ENCODE data around the gene VKORC1L1.
"Not testable (repeated sequence)": the region's sequence is repeated elsewhere in the genome, so short reads cannot be mapped to it uniquely, and the experiment has no call there.

Gene VKORC1L1

DNA sequence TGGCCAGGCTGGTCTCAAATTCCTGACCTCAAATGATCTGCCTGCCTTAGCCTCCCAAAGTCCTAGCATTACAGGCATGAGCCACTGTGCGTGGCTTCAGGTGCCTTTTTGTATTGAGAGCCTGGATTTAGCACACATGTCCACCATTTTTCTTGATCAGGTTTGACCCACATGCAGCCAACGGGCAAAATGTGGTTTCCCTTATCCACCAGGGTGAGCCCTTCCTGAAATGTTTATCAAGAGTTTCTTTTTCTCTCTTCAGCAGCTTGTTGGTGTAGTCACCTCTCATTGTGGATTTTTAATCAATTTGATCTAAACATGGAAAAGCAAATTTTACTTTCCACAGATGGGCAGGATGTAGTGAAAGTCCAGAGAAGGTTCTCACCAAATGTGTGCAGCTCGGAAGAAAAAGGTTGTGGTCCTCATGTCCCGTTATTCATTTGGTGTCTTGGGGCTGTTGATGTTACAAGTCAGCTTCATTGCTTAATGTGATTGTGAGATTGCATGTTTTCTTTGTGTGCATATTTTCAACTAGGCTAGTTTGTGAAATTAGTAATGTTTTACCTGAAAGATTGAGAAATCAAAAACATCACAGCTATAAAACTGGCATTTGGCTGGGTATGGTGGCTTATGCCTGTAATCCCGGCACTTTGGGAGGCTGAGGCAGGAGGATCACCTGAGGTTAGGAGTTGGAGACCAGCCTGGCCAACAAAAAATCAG lies 80.3 kb downstream of the VKORC1L1 start:
- Histone ChIP-seq H3K9ac (ENCODE audit: low read depth, low read length) (no peak overlapping the region), H3K9me3 (ENCODE audit: control insufficient read depth, insufficient read depth, low read length) (no peaks in the 10 kb centered on the region), H3K4me3 (ENCODE audit: low read depth, low read length) (no peak overlapping the region), H3K4me1 (ENCODE audit: control insufficient read depth, insufficient read depth, low read length) (no peaks in the 10 kb centered on the region), H3K36me3 (ENCODE audit: control insufficient read depth, insufficient read depth, low read length) (no peaks in the 10 kb centered on the region), H3K27me3 (ENCODE audit: control insufficient read depth, insufficient read depth, low read length) (no peaks in the 10 kb centered on the region)

DNA sequence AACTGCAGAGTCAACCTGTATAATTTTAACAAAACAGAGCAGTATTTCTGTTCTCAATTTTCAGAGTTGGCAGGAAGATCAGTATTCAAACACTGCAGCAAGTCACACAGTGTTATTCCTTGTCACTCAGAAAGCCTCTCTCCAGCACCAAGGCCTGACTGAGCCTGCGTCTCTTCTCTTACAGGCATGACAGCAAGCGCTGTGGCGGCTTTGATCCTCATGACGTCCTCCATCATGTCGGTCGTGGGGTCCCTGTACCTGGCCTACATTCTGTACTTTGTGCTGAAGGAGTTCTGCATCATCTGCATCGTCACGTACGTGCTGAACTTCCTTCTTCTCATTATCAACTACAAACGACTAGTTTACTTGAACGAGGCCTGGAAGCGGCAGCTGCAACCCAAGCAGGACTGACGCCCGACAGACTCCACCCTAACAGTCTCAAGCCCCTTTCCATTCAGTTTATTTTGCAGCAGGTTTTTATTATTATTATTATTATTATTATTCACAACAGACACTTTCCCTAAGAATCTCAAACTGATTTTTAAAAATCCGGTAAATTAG lies 81.1 kb downstream of the VKORC1L1 start:
- no peaks in the 10 kb centered on the region for H3K27me3 ChIP-seq (ENCODE audit: control insufficient read depth, insufficient read depth, low read length)
- H3K4me1 ChIP-seq (ENCODE audit: control insufficient read depth, insufficient read depth, low read length), result no peaks in the 10 kb centered on the region
- no peak overlapping the region for H3K4me3 ChIP-seq (ENCODE audit: low read depth, low read length)
- H3K36me3 ChIP-seq (ENCODE audit: control insufficient read depth, insufficient read depth, low read length), result no peaks in the 10 kb centered on the region
- no peak overlapping the region for H3K9ac ChIP-seq (ENCODE audit: low read depth, low read length)
- no peaks in the 10 kb centered on the region for H3K9me3 ChIP-seq (ENCODE audit: control insufficient read depth, insufficient read depth, low read length)

DNA sequence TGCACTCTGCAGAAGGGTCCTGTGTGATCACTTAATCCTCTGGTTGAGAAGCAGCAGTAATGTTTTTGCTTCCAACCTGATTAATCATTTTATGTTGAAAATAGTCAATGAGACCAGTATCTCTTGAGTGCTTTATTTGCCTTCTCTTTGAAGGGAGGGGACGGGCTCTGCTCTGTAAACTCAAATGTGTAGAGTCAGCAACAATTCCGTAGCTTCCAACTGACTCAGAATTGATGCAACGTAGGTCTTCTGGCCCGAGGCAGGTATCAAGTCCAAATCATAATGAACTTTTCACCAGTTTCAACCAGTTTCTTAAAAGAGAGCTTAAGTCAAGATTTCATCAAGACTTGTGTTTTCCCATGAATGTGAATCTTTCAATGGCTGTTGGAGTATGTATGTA lies 82.8 kb downstream of the VKORC1L1 start:
- no peak overlapping the region for H3K9ac ChIP-seq (ENCODE audit: low read depth, low read length)
- no peaks in the 10 kb centered on the region for H3K27me3 ChIP-seq (ENCODE audit: control insufficient read depth, insufficient read depth, low read length)
- H3K9me3 ChIP-seq (ENCODE audit: control insufficient read depth, insufficient read depth, low read length), result no peaks in the 10 kb centered on the region
- no peaks in the 10 kb centered on the region for H3K4me1 ChIP-seq (ENCODE audit: control insufficient read depth, insufficient read depth, low read length)
- peaks cover 6% of the 10 kb centered on the region for H3K36me3 ChIP-seq (ENCODE audit: control insufficient read depth, insufficient read depth, low read length)
- H3K4me3 ChIP-seq (ENCODE audit: low read depth, low read length), result no peak overlapping the region

DNA sequence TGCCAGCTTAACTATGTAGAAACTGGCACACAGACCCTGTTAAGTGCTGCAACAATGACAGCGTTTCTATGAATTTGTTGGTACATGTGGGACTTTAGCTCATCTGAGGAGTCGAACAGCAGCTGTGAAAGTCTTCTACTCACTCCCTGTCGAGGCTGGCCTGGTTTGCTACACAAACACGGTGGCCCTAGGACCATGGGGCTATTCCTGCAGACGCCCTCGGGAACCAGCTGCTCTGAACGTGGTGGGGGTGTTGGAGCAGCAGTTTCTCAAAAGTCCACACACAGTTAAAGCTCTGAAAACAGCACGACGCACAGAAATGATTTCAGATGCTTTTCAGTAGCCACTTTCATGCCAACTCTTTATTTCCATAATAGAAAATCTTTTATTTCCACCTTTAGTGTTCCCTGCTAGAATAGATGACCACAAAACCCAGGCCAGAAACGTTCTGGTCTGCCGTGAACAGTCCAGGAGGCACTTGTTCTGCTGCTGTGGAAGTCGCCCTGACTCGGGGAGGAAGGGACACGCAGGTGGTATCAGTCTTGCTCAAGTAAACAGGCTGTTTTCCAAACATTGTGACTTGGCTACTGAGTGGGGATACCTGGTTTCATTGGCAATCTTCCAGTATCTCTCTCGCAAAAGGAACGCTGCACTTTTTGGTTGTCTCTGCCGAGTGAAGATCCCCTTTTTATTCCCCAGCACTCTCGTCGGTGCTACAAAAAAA lies 87.6 kb downstream of the VKORC1L1 start:
- no peak overlapping the region for H3K9ac ChIP-seq (ENCODE audit: low read depth, low read length)
- peaks cover 35% of the 10 kb centered on the region for H3K36me3 ChIP-seq (ENCODE audit: control insufficient read depth, insufficient read depth, low read length)

DNA sequence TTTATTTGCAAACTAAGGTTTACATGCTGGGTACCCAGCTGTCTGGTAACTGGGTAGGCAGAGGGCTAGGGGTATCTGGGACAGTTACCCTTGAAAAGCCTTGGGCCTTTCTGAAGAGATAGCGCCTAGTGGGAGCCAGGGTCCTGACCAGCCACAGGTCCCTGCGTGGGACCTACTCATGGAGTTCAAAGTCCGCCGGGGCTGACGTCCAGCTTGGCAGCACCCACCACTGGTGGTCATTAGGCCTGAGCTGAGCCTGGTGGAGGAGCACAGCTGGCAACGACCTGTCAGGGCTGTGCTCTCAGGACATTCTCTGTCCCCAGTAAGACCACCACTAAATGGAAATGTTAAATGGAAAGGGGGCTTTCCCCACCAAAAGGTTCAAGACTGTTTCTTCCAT lies 89.2 kb downstream of the VKORC1L1 start:
- no peaks in the 10 kb centered on the region for H3K9me3 ChIP-seq (ENCODE audit: control insufficient read depth, insufficient read depth, low read length)
- no peaks in the 10 kb centered on the region for H3K27me3 ChIP-seq (ENCODE audit: control insufficient read depth, insufficient read depth, low read length)
- no peaks in the 10 kb centered on the region for H3K4me1 ChIP-seq (ENCODE audit: control insufficient read depth, insufficient read depth, low read length)
- no peak overlapping the region for H3K9ac ChIP-seq (ENCODE audit: low read depth, low read length)
- no peak overlapping the region for H3K4me3 ChIP-seq (ENCODE audit: low read depth, low read length)
- peaks cover 42% of the 10 kb centered on the region for H3K36me3 ChIP-seq (ENCODE audit: control insufficient read depth, insufficient read depth, low read length)

More for the DNA sequence above, 87.6 kb downstream of the VKORC1L1 start:
- Histone ChIP-seq H3K9me3 (ENCODE audit: control insufficient read depth, insufficient read depth, low read length) (no peaks in the 10 kb centered on the region), H3K4me1 (ENCODE audit: control insufficient read depth, insufficient read depth, low read length) (no peaks in the 10 kb centered on the region), H3K27me3 (ENCODE audit: control insufficient read depth, insufficient read depth, low read length) (no peaks in the 10 kb centered on the region), H3K4me3 (ENCODE audit: low read depth, low read length) (no peak overlapping the region)

DNA sequence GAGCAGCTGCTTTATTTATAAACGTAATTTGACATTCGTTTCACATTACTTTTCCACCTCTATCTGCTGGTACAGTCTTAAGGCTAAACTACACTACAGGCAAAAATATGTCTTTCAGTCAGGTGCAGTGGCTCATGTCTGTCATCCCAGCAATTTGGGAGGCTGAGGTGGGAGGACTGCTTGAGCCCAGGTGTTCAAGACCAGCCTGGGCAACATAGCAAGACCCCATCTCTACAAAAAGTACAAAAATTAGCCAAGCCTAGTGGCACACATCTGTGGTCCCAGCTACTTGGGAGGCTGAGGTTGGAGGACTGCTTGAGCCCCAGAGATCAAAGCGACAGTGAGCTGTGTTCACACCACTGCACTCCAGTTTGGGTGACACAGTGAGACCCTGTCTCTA lies 91.8 kb downstream of the VKORC1L1 start:
- peaks cover 49% of the 10 kb centered on the region for H3K36me3 ChIP-seq (ENCODE audit: control insufficient read depth, insufficient read depth, low read length)
- not testable (repeated sequence) for H3K27me3 ChIP-seq (ENCODE audit: control insufficient read depth, insufficient read depth, low read length); H3K4me3 ChIP-seq (ENCODE audit: low read depth, low read length); H3K9ac ChIP-seq (ENCODE audit: low read depth, low read length); H3K4me1 ChIP-seq (ENCODE audit: control insufficient read depth, insufficient read depth, low read length); H3K9me3 ChIP-seq (ENCODE audit: control insufficient read depth, insufficient read depth, low read length)

DNA sequence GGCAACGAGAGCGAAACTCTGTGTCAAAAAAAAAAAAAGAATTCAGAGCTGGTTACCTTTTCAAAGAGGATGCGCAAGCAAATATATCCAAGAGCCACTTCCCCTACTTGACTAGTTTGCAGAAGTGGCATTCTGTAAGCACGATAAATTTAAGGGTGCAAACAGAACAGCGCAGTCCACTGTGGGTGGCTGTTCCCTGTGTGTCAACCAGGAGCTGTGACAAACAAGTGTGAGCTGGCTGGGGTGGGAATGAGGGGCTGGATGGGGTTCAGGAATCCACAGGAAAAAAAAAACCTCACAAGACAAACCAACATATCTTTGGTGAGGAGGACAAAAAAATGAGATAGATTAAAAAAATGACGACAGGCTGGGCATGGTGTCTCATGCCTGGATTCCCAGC lies 93.3 kb downstream of the VKORC1L1 start:
- no peaks in the 10 kb centered on the region for H3K4me1 ChIP-seq (ENCODE audit: control insufficient read depth, insufficient read depth, low read length)
- no peak overlapping the region for H3K4me3 ChIP-seq (ENCODE audit: low read depth, low read length)
- no peak overlapping the region for H3K9ac ChIP-seq (ENCODE audit: low read depth, low read length)
- peaks cover 46% of the 10 kb centered on the region for H3K36me3 ChIP-seq (ENCODE audit: control insufficient read depth, insufficient read depth, low read length)
- no peaks in the 10 kb centered on the region for H3K27me3 ChIP-seq (ENCODE audit: control insufficient read depth, insufficient read depth, low read length)
- H3K9me3 ChIP-seq (ENCODE audit: control insufficient read depth, insufficient read depth, low read length), result no peaks in the 10 kb centered on the region

DNA sequence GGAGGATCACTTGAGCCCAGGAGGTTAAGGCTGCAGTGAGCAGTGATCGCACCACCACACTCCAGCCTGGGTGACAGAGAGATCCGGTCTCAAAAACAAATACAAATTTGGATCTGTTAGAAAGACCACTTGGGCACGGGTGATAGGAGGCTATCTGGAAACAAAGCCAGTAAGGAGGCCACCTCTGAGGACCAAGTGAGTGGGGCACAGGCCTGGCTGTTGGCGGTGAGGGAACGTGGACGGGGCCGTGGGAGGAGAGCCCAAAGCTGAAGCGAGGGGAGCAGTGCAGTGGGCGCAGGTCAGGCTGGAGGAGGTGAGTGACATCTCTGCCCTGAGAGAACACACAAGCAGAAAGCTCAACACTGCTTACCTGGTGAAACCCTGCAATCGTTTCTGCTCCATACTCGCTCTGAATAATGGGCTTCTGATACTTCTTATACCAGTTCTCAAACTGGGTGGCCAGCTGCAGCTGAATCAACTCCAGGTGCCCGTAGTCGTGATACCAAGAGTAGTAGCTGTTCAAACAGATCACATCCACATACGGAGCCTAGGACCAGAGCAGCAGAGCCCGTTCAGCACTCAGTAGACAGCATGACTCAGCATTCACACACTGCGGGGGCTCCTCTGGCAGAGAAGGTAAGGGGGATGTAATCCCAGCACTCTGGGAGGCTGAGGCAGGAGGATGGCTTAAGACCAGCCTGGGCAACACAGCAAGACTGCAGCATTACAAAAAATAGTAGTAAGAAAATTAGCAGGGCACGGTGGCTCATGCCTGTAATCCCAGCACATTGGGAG lies 94.7 kb downstream of the VKORC1L1 start:
- H3K36me3 ChIP-seq (ENCODE audit: control insufficient read depth, insufficient read depth, low read length), result peaks cover 44% of the 10 kb centered on the region
- no peak overlapping the region for H3K9ac ChIP-seq (ENCODE audit: low read depth, low read length)
- H3K27me3 ChIP-seq (ENCODE audit: control insufficient read depth, insufficient read depth, low read length), result no peaks in the 10 kb centered on the region
- H3K4me3 ChIP-seq (ENCODE audit: low read depth, low read length), result no peak overlapping the region
- no peaks in the 10 kb centered on the region for H3K4me1 ChIP-seq (ENCODE audit: control insufficient read depth, insufficient read depth, low read length)
- H3K9me3 ChIP-seq (ENCODE audit: control insufficient read depth, insufficient read depth, low read length), result no peaks in the 10 kb centered on the region

DNA sequence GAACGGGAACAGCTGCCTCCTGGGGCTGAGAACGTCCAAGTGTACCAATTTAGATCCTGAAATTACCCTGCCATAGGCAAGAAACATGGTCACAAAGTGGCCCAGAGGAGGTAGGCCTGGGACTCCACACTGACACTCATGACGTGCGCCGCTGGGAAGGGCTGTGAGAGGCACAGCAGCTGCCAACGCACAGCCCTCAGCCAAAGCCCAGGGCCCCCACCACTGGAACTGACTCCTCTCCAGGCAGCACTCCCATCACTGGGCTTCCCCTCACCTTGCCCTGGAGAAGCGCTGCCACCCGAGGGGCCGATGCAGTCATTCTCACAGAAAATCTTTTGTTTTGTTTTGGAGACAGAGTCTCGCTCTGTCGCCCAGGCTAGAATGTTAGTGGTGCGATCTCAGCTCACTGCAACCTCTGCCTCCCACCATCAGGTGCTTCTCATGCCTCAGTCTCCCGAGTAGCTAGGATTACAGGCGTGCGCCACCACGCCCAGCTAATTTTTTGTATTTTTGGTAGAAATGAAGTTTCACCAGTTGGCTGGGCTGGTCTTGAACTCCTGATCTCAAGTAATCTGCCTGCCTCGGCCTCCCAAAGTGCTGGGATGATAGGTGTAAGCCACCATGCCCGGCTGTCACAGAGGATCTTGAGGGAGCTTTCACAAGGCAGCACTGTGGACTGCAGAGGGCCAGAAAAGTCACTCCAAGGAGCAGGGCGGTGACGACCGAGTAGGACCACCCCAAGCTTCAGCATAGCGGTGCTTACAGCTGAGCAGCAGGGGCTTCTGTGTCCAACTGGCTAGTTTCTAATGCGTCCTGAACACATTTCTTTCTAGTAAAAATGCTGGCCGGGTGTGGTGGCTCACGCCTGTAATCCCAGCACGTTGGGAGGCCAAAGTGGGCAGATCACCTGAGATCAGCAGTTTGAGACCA lies 95.6 kb downstream of the VKORC1L1 start:
- no peak overlapping the region for H3K9ac ChIP-seq (ENCODE audit: low read depth, low read length)
- H3K4me3 ChIP-seq (ENCODE audit: low read depth, low read length), result no peak overlapping the region
- no peaks in the 10 kb centered on the region for H3K27me3 ChIP-seq (ENCODE audit: control insufficient read depth, insufficient read depth, low read length)
- H3K9me3 ChIP-seq (ENCODE audit: control insufficient read depth, insufficient read depth, low read length), result no peaks in the 10 kb centered on the region
- peaks cover 42% of the 10 kb centered on the region for H3K36me3 ChIP-seq (ENCODE audit: control insufficient read depth, insufficient read depth, low read length)
- H3K4me1 ChIP-seq (ENCODE audit: control insufficient read depth, insufficient read depth, low read length), result no peaks in the 10 kb centered on the region

DNA sequence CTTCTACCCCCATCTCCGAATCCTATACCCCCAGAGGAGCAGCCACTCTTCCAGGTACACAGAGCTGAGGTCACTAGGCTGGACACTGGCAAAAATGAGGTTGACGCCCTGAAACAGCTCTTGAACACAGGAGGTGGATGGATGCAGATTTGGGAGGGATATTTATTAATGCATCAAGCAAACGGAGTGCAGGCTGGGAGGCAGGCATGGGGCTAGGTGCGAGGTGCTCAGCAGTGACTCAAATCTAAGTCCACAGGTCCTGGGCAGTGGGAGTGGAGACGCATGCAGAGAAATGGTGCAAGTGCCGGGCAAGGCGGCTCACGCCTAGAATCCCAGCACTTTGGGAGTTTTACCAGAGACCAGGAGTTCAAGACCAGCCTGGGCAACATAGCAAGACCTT lies 98.1 kb downstream of the VKORC1L1 start:
- peaks cover 43% of the 10 kb centered on the region for H3K36me3 ChIP-seq (ENCODE audit: control insufficient read depth, insufficient read depth, low read length)
- no peaks in the 10 kb centered on the region for H3K9me3 ChIP-seq (ENCODE audit: control insufficient read depth, insufficient read depth, low read length)
- H3K4me1 ChIP-seq (ENCODE audit: control insufficient read depth, insufficient read depth, low read length), result no peaks in the 10 kb centered on the region
- no peak overlapping the region for H3K4me3 ChIP-seq (ENCODE audit: low read depth, low read length)
- H3K27me3 ChIP-seq (ENCODE audit: control insufficient read depth, insufficient read depth, low read length), result no peaks in the 10 kb centered on the region
- H3K9ac ChIP-seq (ENCODE audit: low read depth, low read length), result no peak overlapping the region

DNA sequence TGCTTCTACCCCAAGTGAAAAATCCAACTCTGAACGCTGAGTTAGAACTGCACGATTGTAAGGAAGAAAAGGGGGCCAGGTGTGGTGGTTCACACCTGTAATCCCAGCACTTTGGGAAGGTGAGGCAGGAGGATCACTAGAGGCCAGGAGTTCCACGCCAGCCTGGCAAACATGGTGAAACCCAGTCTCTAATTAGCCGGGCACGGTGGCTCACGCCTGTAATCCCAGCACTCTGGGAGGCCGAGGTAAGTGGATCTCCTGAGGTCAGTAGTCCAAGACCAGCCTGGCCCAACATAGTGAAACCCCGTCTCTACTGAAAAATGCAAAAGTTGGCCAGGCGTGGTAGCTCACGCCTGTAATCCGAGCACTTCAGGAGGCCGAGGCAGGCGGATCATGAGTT lies 100.1 kb downstream of the VKORC1L1 start:
- Histone ChIP-seq H3K27me3 (ENCODE audit: control insufficient read depth, insufficient read depth, low read length) (no peaks in the 10 kb centered on the region), H3K4me1 (ENCODE audit: control insufficient read depth, insufficient read depth, low read length) (no peaks in the 10 kb centered on the region), H3K36me3 (ENCODE audit: control insufficient read depth, insufficient read depth, low read length) (peaks cover 38% of the 10 kb centered on the region), H3K9me3 (ENCODE audit: control insufficient read depth, insufficient read depth, low read length) (no peaks in the 10 kb centered on the region), H3K9ac (ENCODE audit: low read depth, low read length) (no peak overlapping the region), H3K4me3 (ENCODE audit: low read depth, low read length) (no peak overlapping the region)

All from iPS-15b (cell line).